NCI-H2107 (cell line): ENCODE data around the gene BCO1.
A peak's percentile ranks its signal among the peaks of the same experiment; 100 is the strongest.

Source experiments
- DNase-seq: peaks from one replicate; lab custom pipeline; 2025; lab: John Stamatoyannopoulos, UW

Gene BCO1

DNA sequence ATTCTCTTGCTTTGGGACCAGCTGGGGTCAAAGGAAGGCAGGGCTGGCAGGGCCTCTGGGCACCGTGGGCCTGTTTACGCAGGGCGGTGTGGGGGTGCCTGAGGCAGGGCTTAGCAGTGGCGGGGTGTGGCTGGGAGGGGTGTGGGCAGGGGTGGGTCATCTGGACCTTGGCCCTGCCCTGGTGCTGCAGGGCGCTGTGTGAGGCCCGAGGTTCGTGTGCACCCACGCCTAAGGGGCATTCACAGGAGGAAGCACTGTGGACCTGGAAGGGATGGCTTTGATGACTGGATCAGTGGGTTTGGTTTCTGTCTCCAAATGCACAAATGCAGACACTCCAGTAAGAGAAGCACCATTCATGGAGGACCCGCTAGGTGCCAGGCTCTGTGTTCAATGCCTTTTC is 37.3 kb downstream of the BCO1 start:
- DNase-seq = no peak

- no peak for DNase-seq
These were observed 37.8 kb downstream of the BCO1 start for GRCh38 chr16:81276323-81276722.

GRCh38 chr16:81277541-81278080 is 39.1 kb downstream of the BCO1 start:
- no peak for DNase-seq

DNA sequence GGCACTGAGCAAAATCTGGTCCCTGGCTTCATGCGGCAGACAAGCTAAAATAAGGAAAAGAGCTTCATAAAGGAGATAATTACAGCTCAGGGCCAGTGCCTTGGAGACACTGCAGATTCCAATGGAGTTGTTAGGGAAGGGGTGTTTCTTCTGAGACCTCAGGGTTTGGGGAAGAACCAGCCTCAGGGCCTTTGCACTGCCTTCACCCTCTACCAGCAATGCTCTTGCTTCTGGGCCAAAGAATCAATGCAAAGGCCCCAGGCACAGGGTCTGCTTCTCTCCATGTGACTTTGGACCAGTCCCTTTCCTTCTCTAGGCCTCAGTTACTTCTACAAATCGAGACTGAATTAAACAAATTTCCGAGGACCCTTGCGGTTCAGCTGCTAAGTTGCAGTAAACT is 40.0 kb downstream of the BCO1 start:
- no peak for DNase-seq

- no peak for DNase-seq
These were observed 40.9 kb downstream of the BCO1 start for GRCh38 chr16:81279392-81279791.

- DNase-seq = no peak
These were observed 41.9 kb downstream of the BCO1 start for GRCh38 chr16:81280393-81280792.

DNA sequence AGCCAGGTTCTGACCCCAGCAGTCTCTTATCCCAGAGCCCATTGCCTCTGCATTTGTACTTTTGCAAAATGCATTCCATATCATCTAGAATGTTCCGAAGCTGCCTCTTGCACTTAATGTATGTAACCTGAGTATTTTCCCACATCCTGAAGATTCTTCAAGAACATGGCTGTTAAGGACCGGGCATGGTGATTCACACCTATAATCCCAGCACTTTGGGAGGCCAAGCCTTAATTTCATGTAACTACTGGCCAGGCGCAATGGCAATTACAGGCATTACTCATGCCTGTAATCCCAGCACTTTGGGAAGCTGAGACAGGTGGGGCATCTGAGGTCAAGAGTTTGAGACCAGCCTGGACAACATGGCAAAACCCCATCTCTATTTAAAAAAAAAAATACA is 44.6 kb downstream of the BCO1 start:
- no peak for DNase-seq

DNA sequence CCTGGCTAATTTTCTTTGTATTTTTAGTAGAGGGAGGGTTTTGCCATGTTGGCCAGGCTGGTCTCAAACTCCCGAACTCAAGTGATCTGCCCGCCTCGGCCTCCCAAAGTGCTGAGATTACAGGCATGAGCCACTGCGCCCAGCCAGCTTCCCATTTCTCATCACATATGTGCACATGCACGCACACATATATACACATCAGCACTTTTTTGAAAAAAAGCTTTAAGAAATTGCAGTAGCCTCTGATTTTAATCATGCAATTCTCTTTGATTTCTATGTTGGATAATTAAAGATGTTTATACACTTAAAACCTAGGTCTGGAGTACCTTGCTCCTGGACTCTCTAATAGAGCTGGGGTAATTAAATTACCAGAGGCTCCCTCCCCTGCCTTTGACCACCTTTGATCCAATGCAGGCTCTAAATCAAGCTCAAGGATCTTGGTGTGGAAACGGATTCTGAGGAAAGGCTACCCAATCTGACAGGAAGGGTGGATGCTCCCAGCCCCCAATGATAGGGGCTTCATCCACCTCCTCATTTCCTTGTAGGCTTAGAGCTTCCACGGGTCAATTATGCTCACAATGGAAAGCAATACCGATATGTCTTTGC is 46.6 kb downstream of the BCO1 start:
- DNase-seq = no peak

GRCh38 chr16:81286190-81286589 is 47.7 kb downstream of the BCO1 start:
- no peak for DNase-seq

- DNase-seq = no peak
These were observed 52.6 kb downstream of the BCO1 start for GRCh38 chr16:81291117-81291516.

DNA sequence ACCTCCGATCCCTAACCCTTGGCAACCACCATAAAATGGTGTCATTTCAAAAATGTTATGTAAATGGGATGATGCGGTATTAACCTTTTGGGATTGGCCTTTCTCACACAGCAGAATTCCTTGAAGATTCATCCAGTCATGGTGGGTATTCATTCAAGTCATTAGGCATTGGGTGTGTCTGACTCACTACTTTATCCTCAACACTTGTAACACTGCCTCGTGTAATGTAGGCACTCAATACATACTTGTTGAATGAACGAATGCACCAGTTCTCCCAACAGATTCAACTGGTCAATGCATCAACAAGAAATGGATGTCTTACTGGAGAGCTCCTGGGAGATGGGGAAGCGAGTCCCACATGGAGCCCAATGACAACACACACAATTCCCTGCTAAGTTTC is 54.4 kb downstream of the BCO1 start:
- DNase-seq = no peak

DNA sequence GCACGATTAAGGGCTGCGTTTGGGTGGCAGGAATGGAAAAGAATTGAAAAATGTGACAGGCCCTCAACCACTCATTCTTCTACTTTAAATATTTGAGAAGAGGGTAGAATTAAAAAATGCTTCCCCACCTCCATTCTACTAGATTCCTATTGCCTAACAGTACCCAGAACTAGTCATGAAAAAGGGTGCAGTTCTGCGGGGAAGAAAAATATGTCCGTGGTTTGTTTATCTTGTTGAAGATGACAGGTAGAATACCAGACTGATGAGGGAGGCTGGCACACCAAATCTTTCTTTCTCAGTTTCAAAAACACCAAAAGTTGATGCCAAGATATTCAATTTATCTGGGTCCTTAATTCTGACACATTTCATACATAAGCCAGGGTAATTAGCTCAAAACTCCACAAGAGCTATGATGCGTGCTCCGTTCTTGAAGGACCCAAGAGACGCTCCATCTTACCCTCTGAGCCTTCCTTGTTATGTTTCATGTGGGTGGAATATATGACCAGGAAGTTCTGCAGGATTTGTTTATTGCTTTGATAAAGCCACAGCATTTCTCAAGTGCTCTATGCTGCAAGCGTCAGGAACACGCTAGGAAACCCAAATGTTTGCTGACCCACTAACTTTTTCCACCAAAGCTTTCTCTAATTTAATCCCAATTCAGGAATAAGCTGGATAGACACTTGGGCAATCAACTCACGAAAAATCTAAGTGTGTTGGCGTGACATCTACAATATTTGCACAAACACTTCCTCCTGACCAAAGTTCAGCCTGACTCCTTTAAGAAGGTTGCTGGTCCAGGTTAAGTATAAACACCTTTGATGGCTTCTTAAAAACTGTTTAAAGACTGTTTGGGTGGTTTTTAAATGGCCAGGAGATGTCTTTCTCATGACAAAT is 55.7 kb downstream of the BCO1 start:
- no peak for DNase-seq

DNA sequence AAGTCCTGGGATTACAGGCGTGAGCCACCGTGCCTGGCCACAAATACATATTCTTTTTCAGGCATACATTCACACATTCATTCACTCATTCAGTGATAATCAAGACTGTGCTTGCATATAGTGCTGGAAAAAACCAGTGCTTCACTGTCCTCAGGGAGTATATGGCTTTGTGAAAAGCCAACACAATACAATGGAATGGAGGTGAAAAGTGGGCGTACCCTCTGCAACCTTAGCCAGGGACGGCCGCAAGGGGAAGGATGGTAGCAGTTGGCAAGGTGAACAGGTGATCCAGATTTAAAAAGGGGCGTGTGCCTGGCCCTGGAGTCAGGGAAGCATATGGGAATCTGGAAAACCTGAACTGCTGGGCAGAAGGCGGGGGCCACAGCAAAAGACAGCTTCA is 58.1 kb downstream of the BCO1 start:
- no peak for DNase-seq

GRCh38 chr16:81307770-81308169 is 69.3 kb downstream of the BCO1 start:
- DNase-seq = no peak

- DNase-seq = no peak
These were observed 71.7 kb downstream of the BCO1 start for GRCh38 chr16:81310045-81310644.

GRCh38 chr16:81311762-81312161 is 73.3 kb downstream of the BCO1 start:
- DNase-seq = no peak

DNA sequence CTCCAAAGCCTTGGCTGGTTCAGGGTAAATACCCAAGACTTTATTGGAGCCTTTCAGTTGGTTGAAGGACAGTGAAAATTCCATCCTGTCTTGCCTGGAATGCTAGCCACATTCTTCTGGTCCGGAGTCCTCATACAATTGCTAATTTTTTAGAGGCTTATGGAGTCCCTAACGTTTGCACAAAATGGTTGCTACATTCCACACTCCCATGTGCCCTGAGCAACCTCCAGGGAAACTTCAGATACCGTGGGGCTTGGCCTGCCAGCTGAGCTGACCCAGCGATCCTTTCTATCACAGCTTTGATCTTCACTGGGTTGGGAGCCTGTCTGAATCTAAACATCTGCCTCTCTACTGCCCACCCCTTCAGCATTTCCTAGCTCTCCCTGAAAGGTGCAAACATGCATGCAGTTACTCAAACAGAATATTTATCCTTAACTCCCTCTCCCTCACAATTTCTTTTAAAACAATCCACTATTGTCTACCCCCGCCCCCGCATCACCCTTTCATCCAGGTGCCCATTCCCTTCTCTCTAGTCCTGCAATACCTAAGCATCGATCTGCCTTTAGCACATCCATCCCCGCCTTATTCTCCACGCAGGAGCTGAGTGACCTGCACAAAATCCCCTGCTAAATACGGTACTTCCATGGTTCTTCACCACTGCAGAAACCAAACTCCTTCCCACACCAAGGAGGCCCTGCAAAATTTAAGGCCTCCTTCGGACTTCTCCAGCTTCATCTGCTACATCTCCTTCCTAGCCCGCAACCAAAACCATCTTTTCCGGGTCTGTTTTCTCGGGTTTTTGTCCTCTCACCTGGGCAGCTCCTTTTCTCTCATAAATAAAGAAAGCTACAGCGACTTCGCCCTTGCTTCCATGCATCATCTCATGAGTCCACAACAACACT is 75.5 kb downstream of the BCO1 start:
- DNase-seq = no peak

GRCh38 chr16:81314603-81315270 is 76.2 kb downstream of the BCO1 start, which contains the start of gene GAN:
Gene GAN, plus strand, starts transcription at chr16:81314962. Its CDS starts 152 bp downstream, at chr16:81315114.
- DNase-seq = peak; percentile 94

- no peak for DNase-seq
These were observed 77.0 kb downstream of the BCO1 start for GRCh38 chr16:81315271-81316175.

GRCh38 chr16:81316176-81316496 is 77.6 kb downstream of the BCO1 start:
- DNase-seq = no peak
